Cardiac fibroblast (primary cell): ENCODE data around the gene SEC14L6.
"Not testable (repeated sequence)": the region's sequence is repeated elsewhere in the genome, so short reads cannot be mapped to it uniquely, and the experiment has no call there.

Experiments
- DNase-seq, 2 donors: peaks; one replicate each; pipeline versions ENCODE4 v3.0.0 to v3.0.0-alpha.2; 2010; ENCODE audit warnings: low read depth in 2 of 2
- H3K4me3 ChIP-seq, 2 donors: replicated peaks in 1 of 2; 1 replicate in 1 of 2; 2 replicates in 1 of 2; pipeline ENCODE4 v1.5.1; 2011; ENCODE audit warnings: low read depth in 2 of 2, low read length in 2 of 2, mild to moderate bottlenecking in 2 of 2, moderate library complexity in 1 of 2
- TF ChIP-seq, protein P1 (sequence below): IDR thresholded peaks from one replicate; pipeline ENCODE4 v1.5.1; 2011; ENCODE audit warnings: low read depth, mild to moderate bottlenecking, low read length, inconsistent platforms

Gene SEC14L6

DNA sequence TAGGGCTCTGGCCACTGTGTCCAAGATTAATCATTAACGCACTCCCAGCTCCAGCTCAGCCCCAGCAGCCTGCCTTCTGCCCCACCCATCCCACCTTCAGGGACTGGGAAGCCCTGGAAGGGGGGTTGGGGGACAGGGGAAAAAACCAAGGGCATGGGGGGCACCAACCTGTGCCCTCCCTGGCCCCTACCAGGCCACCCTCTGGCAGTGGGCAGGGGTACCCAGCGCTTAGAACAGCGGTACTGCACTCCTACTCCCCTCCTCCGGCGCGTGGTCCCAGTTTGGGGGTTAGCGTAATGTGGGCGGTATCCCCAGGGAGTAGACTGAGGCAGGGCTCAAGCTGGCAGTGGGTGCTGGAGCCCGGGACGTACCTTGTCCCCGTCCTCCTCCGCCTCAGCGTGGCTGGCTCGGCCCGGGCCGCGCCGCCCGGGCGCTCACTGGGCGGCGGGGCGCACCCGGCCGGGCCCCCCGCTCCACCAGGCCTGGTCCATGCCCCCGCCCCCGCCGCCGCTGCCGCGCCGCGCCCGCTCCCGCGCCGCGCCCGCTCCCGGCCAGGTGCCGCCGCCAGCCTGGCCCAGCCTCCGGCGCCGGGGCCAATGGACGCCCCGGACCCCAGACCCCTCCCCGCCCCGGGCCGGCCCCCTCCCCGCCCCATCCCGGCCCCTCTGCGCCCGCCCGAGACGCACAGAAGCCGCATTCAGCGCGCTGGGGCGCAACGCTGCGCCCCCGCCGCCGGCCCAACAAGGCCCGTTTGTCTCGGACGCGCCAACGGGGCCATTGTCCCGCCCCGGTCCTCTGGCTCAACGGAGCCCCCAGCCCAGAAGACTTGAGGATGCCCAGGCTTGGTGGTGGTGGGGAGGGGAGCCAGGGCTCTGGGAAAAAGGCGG lies 27.8 kb upstream of the SEC14L6 start, which contains the start of gene GAL3ST1:
Gene GAL3ST1 (minus strand): TSS at position 571 of the 887 bp plus-strand sequence. CDS start 17,273 bp downstream, outside the sequence.
- no peak within 1 kb of the TSS for H3K4me3 ChIP-seq
- TF ChIP-seq, protein P1, sequence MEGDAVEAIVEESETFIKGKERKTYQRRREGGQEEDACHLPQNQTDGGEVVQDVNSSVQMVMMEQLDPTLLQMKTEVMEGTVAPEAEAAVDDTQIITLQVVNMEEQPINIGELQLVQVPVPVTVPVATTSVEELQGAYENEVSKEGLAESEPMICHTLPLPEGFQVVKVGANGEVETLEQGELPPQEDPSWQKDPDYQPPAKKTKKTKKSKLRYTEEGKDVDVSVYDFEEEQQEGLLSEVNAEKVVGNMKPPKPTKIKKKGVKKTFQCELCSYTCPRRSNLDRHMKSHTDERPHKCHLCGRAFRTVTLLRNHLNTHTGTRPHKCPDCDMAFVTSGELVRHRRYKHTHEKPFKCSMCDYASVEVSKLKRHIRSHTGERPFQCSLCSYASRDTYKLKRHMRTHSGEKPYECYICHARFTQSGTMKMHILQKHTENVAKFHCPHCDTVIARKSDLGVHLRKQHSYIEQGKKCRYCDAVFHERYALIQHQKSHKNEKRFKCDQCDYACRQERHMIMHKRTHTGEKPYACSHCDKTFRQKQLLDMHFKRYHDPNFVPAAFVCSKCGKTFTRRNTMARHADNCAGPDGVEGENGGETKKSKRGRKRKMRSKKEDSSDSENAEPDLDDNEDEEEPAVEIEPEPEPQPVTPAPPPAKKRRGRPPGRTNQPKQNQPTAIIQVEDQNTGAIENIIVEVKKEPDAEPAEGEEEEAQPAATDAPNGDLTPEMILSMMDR = no peak
- DNase-seq = no peak

DNA sequence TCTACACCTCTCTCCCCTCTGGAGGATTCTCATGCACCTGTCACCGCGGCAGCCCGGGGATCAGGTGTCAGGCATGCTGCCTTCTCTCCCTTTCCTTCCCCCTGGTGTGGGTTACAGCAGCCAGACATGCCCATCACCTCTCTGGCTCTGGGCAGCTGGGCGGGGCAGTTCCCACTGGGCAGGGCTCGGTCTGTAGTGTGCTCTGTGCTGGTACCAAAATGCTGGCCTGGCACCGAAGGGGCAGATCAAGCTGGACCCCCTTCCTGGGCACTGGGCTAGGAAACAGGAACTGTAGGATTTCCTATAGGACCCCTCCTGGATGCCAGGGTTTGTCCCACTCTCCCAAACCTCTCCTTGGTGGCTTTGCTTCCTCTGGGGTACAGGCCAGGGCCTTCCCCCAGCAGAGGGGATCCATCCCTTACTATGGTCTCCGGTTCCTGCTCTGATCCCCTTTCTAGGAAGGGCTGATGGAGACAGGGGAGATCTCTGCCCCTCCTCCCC lies 27.1 kb upstream of the SEC14L6 start:
- DNase-seq = no peak
- TF ChIP-seq, protein P1 = no peak
- no peak overlapping the region for H3K4me3 ChIP-seq

DNA sequence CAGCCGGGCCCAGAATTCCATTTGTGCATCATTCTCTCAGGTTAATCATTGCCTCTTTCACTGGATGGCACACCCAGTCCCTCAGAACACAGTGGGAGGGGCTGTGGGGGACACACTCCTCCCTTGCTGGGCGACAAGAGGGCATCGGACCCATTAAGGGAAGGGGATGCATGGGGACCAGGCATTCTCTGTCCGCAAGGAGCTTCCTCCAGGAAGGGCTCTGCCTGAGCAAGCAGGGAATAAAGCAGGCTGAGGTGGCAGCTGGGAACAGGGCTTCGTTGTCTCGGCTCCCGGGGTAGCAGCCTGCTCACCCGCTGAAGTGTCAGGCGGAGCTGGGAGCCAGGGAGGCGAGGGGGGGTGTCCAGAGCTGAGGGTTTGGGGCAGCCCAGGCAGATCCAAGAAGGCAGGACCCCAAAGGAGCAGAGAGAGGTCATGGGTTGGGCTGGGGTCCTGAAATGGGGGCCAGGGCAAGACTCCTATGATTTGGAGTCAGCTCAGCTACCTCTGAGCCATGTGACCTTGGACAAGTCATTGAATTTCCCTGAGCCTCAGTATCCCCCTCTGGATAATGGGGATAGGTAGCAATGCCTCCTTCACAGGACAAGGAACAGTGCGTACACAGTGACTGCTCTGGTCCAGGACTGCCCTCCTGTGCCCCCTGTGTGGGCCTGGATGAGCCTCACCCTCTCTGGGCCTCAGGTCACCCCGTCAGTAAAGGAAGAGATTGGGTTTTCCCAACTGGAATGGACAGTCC lies 26.5 kb upstream of the SEC14L6 start:
- no peak overlapping the region for H3K4me3 ChIP-seq
- no peak for DNase-seq
- TF ChIP-seq, protein P1 = no peak

DNA sequence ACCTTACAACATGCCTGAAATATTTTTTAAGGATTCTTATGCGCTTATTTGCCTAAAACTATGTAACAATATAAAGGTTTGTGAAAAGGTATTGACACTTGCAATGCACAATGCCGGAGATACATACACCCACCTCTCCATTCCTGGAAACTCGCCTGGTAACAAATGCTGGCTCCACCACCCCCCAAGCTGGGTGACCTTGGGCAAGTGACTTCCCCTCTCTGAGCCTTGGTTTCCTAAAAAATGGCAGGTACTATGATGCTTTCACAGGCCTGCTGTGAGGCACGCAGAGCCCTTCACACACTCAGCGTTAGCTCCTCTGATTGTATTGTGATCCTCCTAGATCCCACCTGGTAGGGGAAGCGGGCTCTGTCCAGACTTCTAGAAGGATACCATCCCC lies 25.7 kb upstream of the SEC14L6 start:
- DNase-seq = no peak
- TF ChIP-seq, protein P1 = no peak
- no peak overlapping the region for H3K4me3 ChIP-seq

DNA sequence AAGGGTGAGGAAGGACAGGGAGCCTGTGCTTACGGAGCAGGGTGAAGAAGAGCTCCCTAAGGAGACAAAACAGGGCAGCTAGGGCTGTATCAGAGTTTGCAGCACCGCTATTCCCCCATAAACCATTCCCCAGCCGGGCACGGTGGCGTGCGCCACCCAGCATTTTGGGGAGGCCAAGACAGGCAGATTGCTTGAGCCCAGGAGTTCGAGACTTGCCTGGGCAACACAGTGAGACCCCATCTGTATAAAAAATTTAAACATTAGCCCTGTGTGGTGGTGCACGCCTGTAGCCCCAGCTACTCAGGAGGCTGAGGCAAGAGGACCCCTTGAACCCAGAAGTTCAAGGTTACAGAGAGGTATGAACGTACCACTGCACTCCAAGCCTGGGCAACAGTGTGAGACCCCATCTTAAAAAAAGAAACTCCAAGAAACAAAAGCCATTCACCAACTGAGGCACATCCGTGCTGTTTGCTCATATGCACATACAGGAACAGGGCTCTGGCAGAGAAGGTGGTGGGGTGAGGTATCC lies 23.2 kb upstream of the SEC14L6 start:
- TF ChIP-seq, protein P1 = no peak
- no peak overlapping the region for H3K4me3 ChIP-seq
- DNase-seq = no peak

DNA sequence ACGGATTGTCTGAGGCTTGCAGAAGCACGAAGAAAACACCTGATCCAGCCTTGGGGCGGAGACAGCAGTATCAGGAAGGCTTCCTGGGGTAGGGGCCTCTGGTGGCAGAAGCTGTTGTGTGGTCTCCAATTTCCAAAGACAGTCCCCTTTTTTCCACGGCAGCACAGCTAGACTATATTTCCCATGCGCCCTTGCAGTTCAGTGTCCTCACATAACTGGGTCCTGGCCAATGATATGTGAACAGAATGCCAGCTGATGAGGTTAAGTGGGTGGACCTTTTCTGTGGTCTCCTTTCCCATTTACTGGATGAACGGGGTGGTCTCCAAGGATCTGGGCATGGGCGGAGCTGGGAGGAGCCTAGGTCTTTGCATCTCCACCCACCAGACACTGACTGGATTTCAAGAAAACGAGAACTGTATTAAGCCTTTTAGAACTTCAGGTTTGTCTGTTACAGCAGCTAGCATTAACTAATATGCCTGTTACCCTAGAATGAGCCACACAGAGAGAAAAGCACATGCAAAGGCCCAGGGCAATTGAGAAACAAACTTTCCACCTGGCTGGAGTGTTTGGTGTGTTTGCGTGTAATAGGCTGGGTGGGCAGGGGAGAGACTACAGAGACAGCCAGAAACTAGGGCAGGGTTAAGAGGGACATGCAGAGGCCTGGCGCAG lies 21.7 kb upstream of the SEC14L6 start:
- H3K4me3 ChIP-seq = no peak overlapping the region
- DNase-seq = no peak
- TF ChIP-seq, protein P1 = no peak

DNA sequence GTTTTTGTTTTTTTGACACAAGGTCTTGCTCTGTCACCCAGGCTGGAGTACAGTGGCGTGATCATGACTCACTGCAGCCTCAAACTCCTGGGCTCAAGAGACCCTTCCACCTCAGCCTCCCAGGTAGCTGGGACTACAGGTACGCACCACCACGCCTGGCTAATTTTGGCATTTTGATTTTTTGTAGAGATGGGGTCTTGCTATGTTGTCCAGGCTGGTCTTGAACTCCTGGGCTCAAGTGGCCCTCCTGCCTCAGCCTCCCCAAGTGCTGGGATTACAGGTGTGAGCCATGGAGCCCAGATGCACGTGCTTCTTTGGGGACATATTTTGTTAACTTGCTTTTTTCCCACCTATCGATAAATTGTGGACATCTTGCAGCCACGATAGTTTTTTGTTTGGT lies 20.7 kb upstream of the SEC14L6 start:
- not testable (repeated sequence) for H3K4me3 ChIP-seq, DNase-seq
